Measurements from ENCODE around the gene CNTN4.
A peak's percentile ranks its signal among the peaks of the same experiment; 100 is the strongest.

The CNTN4 gene

GRCh38 chr3:3005146-3005744 is 906.6 kb downstream of the CNTN4 start:
- no peak for DNase-seq

GRCh38 chr3:3013317-3014052 is 914.8 kb downstream of the CNTN4 start:
- DNase-seq: no peak

- peak; percentile 51 for DNase-seq
Measured at GRCh38 chr3:3015185-3016089, 916.8 kb downstream of the CNTN4 start.

GRCh38 chr3:3016226-3016625 is 917.6 kb downstream of the CNTN4 start:
- no peak for DNase-seq

GRCh38 chr3:3020209-3020608 is 921.5 kb downstream of the CNTN4 start:
- no peak for DNase-seq

GRCh38 chr3:3023111-3023745 is 924.6 kb downstream of the CNTN4 start:
- no peak for DNase-seq

GRCh38 chr3:3027976-3028567 is 929.4 kb downstream of the CNTN4 start:
- no peak for DNase-seq

GRCh38 chr3:3031326-3031725 is 932.7 kb downstream of the CNTN4 start:
- no peak for DNase-seq

GRCh38 chr3:3037156-3037555 is 938.5 kb downstream of the CNTN4 start:
- no peak for DNase-seq

GRCh38 chr3:3038201-3038991 is 939.7 kb downstream of the CNTN4 start:
- DNase-seq: no peak

GRCh38 chr3:3053974-3054373 is 955.3 kb downstream of the CNTN4 start:
- no peak for DNase-seq

- DNase-seq: no peak
Measured at GRCh38 chr3:3059645-3060044, 961.0 kb downstream of the CNTN4 start.

GRCh38 chr3:3064297-3064696 is 965.6 kb downstream of the CNTN4 start:
- no peak for DNase-seq

- DNase-seq: no peak
Measured at GRCh38 chr3:3065876-3066275, 967.2 kb downstream of the CNTN4 start.

- DNase-seq: no peak
Measured at GRCh38 chr3:3066378-3066777, 967.7 kb downstream of the CNTN4 start.

GRCh38 chr3:3066910-3067309 is 968.2 kb downstream of the CNTN4 start:
- no peak for DNase-seq

GRCh38 chr3:3068358-3068881 is 969.8 kb downstream of the CNTN4 start:
- DNase-seq: no peak

GRCh38 chr3:3069723-3070122 is 971.1 kb downstream of the CNTN4 start:
- DNase-seq: no peak

GRCh38 chr3:3071136-3071535 is 972.5 kb downstream of the CNTN4 start:
- no peak for DNase-seq

- no peak for DNase-seq
Measured at GRCh38 chr3:3074551-3075257, 976.0 kb downstream of the CNTN4 start.

- DNase-seq: no peak
Measured at GRCh38 chr3:3080309-3080708, 981.6 kb downstream of the CNTN4 start.
